SH-SY5Y (cell line): ENCODE data around the gene KCNK2.

Experiments used
- GATA2 ChIP-seq: IDR thresholded peaks from 2 replicates; pipeline ENCODE4 v1.6.1; 2011; ENCODE audit warnings: mild to moderate bottlenecking, low read depth, low read length
- GATA3 ChIP-seq: IDR thresholded peaks from 2 replicates; pipeline ENCODE4 v1.6.1; 2011; ENCODE audit warnings: low read depth, mild to moderate bottlenecking, low read length, moderate library complexity

KCNK2 gene

DNA sequence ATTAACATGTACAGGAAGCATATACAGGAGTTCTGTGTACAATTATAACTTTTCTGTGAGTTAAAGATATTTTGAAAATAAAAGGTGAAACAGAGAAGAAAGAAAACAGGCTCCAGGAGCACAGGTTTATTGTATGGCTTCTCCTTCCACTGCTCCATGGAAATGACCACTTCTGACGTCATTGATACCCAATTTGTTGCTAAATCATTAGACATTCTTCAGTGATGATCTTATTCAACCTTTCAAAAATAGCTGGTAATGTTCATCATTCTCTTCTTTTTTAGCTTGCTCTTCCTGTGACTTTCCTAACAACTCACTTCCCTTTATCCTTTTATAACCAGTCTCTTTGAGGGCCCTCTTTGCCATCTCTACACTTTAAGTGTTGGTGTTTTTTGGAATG, 77.8 kb downstream of the KCNK2 start:
- no peak for TF ChIP-seq GATA3
- TF ChIP-seq GATA2: no peak

DNA sequence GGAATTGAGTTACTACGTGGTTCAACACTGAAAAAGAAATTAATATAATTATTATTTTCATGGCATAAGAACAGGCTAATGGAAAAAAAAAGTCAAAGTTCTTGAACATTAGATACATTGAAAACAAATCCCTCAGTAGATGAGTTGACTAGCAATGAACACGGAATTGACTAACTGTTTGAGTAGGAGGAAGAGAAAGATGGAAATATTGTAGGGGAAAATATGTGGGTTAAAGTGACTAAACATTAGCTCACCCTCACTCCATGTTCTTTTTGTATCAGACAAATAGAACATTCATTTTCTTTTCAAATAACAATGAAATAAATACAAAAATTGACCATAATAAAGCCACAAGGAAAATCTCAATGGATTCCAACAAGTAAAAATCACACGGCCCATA, 84.3 kb downstream of the KCNK2 start:
- TF ChIP-seq GATA2 (no peak), GATA3 (no peak)

DNA sequence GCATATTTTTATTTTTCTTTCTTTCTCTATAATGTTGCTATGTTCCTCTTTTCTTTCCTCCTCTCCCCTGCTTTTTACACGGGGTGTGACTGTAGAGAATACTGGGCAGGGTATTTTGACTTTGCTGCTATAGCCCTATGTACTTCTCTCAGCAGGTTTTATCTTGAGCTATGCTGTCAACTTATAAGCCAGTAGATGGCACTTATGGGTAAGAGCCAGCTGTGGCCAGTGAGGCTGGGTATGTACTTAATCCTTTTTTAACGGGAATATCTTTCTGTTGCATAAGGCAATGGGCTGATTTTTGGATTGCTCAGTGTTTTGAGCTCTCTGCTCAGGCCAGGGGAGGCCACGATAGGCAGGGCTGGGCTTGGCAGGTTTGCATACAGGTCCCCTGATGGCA, 99.0 kb downstream of the KCNK2 start:
- TF ChIP-seq GATA2 (no peak), GATA3 (no peak)

DNA sequence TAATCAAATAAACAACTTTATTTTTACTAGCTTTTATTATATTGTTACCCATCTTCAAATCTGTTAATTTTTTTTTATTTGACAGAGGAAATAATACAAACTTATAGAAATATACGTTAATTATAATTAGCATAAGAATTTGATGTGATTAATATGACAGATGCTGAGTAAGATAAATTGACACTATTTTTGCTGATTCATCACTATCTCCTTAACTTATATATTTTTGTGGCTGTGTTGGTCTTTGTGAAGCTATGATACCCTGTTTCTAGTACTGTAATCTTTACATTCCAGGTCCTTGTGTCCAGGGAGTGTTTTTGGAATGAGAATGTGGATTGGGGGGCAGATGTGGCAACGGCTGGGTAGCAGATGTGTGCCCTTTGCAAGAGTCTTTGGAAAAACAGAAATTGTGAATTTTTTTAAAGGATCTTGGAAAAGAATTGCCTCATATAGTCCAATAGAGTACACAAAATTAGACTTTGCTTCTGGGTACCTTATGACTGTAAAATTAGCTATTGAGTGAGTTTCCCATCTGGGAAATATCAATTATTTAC, 102.6 kb downstream of the KCNK2 start:
- TF ChIP-seq GATA3 (no peak), GATA2 (no peak)

DNA sequence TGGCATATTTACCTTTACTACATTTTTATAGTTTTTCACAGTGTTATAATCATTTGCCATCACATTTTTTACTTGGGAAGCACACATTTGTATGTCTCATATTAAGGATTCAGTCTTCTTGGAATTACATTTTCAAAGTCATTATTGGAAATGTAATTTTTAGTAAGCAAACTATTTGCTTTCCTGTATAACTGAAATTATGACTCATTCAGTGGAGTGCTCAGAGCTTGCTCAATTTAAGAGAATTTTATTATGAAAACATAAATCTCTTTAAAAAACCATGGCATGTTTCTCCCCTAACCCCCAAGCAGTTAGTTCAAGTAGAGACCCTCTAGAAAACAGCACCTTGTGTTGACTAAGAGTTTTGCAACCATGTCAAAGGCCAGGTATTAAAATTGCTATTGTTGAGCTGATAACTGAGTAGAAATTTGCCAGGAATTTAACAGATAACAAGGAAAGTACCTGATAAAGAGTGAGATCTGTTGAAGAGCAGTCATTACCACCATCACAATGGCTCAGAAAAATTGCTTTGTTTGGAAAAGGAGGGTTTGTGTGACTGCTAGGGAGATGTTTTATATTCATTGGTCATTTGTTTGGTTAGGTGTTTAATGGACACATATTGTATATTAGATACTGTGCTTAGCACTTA, 105.9 kb downstream of the KCNK2 start:
- TF ChIP-seq GATA3 (no peak), GATA2 (no peak)

DNA sequence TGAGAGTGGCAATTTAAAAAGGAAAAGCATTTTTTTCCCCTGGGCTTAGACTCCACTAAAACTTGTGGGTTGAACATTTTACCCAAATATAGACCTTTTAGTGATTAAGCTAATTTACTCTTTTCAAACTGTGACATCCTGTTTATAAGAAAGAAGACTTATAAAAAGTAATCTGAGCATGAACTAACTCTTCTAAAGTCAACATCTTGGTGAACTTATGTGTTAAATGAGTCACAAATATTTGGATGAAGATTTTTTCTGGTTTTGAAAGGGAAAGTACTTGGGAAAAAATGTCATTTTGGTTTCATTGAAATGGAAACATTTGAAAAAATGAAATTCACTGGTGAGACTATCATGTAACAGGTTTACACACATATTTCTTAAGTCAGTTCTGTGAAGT, 109.8 kb downstream of the KCNK2 start:
- TF ChIP-seq GATA2 (no peak), GATA3 (no peak)

DNA sequence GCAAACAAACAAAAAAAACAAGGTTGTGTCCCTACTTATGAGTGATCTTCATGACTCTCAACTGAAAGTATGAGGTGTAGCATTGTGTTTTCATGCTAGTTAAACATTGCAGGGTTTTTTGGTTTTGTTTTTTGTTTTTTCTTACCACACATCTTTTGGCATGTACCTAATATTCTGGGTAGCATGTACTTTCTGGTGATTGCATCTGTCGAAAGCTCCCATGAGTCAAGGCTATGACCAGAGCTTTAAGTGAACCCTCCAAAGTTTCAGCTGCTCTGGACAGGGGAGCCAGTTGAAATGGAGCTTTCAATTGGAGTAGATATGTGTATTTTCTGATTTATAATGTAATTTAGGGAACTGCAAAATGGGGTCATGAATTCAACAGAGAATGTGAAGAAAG, 115.5 kb downstream of the KCNK2 start:
- TF ChIP-seq GATA3 (no peak), GATA2 (no peak)

DNA sequence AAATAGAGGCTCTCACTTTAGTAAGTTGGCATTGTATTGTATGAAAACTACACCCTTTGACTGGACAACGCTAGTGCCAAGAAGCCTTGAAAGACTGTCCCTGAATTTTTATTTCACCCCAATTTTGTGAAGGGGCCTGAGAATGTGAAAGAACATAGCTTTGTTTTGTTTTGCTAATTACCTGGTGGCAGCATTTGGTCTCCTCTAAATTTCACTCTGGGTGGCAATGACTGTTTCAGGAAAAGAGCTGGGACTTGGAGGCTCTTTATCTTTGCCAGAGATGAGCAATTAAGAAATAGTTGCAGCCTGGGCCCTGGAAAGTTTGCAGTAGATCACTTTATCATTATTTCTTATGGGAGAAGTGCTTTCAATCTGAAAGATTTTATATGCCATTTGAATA, 117.6 kb downstream of the KCNK2 start:
- TF ChIP-seq GATA3: no peak
- TF ChIP-seq GATA2: no peak

DNA sequence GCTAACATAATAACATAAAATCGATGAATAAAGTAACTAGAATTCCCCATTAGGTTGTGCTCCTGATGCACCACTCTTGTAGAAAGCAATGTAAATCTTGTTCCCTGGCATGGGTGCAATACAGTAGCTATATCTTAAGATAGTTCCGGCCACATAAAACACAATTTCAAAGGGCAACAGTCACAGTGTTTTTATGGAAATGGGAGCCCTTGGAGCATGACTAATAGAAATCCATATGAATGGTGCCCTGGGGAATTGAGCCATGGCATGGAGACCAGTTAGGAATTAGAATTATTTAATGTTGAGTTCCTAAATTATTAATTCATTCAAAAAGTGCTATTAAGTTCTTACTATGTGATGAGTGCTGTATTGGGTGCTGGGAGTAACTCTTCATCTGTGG, 118.7 kb downstream of the KCNK2 start:
- TF ChIP-seq GATA2: no peak
- TF ChIP-seq GATA3: no peak

DNA sequence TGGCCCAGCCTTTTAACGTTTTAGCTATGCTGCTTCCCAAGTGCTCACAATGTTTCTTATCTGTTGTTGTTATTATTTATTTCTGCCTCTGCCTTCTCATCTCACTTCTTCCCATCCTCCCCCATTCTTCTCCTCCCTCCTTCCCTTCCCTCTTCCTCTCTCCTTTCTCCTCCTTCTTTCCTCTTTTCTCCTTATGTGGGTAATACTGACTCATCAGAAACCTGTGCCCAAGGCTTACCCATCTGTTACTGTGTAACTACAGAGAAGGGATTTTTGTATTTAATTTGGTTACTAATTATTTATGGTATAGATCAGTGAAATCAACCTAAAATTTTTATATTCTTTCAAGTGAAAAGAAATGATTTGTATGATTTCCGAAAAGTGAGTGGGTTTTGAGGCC, 120.3 kb downstream of the KCNK2 start:
- no peak for TF ChIP-seq GATA2
- no peak for TF ChIP-seq GATA3

DNA sequence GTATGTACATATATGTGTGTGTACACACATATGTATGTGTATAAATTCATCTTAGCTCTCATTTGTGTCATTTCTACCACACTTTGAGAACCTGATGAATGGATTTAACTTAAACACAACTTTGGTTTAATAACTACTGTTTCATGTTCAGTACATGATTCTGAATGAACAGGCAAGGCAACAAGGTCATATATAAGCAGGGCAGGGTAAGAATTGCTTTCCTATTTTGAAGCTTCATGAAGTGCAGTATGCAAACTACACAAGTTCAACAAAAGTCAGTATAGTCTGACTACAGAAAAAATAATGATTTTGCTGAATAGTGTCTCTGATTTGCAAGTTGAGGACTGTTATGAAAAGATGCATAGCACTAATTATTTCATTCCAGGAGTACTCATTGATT, 127.6 kb downstream of the KCNK2 start:
- TF ChIP-seq GATA3: no peak
- TF ChIP-seq GATA2: no peak

DNA sequence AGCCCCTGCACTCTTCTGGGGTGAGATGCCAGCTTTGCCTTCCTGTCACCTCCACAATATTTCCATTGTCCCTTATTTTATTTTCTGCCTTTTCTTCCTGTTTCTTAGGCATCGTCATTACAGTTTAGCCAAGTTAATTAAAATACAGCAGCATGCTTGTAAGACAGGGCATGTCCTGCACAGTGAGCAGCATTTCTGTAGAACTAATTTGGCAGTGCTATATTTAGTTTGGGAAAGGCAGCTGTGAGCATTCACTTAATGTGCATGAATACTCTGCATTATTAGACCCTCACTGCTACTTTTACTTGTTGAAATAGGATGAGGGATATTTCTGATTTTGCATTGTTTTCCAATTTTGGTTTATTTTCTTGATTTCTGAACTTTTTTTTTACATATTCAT, 133.3 kb downstream of the KCNK2 start:
- TF ChIP-seq GATA2 (no peak), GATA3 (no peak)

DNA sequence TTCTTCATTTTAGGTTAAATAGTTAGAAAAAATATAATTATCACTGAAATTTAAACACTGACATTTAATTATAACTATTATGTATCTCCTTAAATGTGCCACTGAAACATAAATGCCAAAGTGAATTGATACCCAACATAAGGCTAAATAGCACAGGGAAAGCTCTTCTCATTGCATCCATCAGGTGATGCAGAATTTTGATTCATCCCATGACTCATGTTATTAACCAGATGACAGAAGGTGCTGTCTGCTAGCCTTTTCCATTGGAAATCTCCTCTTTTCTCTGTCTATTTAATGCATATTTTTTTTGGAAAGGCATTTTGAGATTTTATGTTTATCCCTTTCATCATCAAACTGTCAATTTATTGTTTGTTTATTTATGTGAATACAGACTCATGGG, 136.8 kb downstream of the KCNK2 start:
- TF ChIP-seq GATA2 (no peak), GATA3 (no peak)

DNA sequence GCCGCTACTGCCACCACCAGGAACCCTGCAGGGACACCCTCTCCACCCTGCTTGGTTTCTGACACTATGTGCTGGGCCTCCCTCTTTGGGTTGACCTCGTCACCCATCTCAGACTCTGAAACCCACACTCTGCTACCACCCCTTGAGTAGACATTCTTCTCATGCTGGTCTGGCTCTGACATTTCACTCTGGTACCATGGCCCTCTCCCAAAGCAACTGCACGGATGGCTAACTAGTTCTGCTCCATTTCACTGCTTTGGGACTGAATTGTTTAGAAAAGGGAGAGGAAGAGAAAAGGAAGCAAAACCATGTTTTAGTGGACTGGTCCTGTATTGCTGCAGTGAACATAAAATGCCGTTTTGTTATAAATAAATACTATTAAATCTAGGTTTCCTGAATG, 137.8 kb downstream of the KCNK2 start:
- TF ChIP-seq GATA3: no peak
- TF ChIP-seq GATA2: no peak

DNA sequence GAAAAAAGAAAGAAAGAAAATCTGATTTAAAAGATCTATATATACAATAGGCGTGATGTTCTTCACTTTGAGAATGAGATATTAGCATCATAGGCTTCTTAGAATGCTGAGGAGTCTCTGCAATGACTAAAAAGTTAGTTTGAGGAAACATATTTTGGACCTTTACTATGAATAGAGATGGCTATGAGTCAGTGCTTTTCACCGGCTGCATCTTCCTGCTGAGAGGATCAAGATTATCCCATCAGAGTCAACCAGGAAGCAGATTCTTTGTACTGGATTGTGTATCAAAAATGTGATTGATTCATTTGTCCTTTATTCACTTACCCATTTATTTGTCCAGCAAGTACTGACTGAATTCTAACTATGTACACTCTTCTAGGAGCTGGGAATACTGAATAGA, 144.2 kb downstream of the KCNK2 start:
- no peak for TF ChIP-seq GATA2
- TF ChIP-seq GATA3: no peak

DNA sequence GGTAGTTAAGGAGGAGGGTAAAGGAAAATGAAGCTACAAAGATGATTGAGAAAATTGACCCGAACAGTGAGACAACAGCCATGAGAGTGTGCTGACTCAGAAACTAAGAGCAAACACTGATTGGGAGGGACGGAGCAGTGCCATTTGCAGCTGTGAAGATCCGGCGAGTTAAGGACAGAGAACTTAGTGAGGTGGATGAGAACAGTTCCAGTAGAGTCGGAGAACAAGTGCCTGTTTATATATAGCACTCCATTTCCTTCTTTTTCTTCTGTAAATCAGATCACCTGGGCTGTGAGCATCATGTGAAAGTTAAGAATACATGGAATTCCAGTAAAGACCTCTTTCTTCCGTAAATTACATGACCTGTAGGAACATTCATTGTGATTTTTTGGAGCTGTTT, 145.7 kb downstream of the KCNK2 start:
- TF ChIP-seq GATA2 (no peak), GATA3 (no peak)

DNA sequence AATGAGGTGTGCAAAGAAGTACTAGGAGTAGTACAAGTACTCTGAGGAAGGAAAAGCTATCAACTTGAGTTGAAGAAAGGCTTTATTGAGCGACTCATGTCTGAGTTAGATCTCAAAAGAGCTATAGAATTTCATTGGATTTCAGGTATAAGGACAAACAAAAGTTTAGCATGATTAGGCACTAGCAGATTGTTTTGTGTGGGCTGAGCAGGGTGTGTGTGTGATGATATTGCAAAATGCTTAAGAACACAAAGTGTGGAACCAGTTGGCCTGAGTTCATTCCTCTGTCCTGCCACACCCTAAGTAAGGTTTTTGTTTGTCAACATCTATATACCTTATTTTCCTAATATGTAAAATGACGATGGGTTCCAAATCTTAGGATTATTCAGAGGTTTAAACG, 158.9 kb downstream of the KCNK2 start:
- TF ChIP-seq GATA2 (no peak), GATA3 (no peak)

DNA sequence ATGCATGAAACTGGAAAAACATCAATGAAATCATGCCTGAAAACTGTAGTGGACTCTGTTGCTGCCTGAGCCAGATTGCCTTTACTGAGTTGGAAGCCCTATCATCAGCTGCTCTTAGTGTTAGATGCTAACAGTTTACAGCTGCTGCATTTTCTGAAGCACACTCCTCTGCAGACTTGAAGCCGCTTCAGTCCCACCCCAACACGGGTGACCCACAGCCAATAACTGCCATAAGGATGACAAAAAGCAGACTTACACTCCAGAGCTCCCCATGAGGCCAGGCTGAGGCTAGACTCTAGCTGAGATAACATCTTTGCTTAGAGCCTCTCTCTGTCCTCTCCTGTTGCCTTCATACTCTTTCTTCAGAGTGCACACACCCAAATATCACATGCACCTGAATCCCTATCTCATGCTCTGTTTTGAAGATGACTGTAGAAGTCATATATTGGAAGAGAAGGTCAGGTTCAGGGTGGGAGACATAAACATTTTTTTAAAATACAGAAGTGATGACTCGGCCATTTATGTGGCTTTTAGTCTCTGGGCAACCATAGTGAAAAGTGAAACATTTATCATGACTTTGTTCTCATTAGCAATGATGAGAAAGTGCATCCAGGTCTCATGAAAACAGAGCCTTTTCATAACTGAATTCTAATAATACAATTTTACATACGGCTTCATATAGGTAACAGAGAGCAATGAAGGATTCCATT, 161.0 kb downstream of the KCNK2 start:
- TF ChIP-seq GATA2: no peak
- no peak for TF ChIP-seq GATA3
